ENCODE measurements around the gene GRK5.
"Not testable (repeated sequence)": the region's sequence is repeated elsewhere in the genome, so short reads cannot be mapped to it uniquely, and the experiment has no call there.

The GRK5 gene

GRCh38 chr10:119222966-119223386 is 15.6 kb downstream of the GRK5 start:
- no peak for DNase-seq

- DNase-seq: no peak
Observed at GRCh38 chr10:119225083-119225658, 17.8 kb downstream of the GRK5 start.

DNA sequence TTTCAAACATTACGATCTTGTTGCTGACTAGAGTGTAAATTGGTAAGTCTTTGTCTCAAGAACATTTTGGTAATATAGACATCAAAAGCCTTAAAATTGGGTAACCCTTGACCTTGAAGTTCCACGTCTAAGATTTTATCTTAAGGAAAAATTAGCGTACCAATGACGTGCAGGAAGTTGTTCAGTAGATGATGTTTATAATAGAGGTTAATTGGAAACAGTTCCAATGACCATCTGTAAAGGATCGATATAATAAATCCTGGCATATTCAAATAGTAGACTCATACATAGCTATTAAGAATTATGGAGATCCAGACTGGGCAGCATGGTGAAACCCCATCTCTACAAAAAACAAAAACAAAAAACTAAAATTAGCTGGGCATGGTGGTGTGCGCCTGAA is 20.5 kb downstream of the GRK5 start:
- no peak for DNase-seq

DNA sequence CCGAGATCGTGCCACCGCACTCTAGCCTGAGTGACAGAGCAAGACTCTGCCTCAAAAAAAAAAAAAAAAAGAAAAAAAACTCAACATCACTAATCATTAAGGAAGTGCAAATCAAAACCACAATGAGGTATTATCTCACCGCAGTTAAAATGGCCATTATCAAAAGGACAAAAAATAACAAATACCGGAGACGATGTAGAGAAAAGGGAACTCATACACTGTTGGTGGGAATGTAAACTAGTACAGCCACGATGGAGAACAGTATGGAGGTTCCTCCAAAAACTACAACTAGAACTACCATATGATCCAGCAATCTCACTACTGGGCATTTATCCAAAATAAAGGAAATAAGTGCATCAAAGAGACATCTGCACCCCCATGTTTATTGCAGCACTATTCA is 24.3 kb downstream of the GRK5 start:
- DNase-seq: no peak

DNA sequence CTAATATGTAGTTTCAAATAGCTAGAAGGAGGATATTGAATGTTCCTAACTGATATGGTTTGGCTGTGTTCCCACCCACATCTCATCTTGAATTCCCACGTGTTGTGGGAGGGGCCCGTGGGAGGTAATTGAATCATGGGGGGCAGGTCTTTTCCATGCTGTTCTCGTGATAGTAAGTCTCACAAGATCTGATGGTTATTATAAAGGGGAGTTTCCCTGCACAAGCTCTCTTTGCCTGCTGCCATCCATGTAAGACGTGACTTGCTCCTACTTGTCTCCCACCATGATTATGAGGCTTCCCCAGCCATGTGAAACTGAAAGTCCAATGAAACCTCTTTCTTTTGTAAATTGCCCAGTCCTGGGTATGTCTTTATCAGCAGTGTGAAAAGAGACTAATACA is 25.1 kb downstream of the GRK5 start:
- DNase-seq: not testable (repeated sequence)

- no peak for DNase-seq
Observed at GRCh38 chr10:119233123-119233820, 25.9 kb downstream of the GRK5 start.

GRCh38 chr10:119233821-119234220 is 26.4 kb downstream of the GRK5 start:
- DNase-seq: no peak

DNA sequence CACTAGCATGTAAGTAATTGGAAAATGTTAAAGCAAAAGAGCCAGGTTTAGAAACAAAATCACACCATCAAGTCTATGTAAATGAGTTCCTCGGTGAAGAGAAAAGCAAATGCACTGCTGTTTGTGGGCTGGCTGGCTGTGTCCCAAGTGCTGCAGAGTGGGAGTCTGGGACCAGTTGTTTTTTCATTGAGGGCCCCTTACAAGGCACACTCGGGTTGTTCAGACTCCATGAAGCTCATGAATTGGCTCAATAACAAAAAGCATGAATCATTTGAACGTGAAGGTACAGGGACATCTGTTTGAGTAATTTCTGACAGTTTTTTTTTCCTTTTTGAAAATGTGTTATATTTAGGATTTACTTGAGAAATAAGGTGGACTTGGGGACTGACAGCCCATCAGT is 28.0 kb downstream of the GRK5 start:
- DNase-seq: no peak

DNA sequence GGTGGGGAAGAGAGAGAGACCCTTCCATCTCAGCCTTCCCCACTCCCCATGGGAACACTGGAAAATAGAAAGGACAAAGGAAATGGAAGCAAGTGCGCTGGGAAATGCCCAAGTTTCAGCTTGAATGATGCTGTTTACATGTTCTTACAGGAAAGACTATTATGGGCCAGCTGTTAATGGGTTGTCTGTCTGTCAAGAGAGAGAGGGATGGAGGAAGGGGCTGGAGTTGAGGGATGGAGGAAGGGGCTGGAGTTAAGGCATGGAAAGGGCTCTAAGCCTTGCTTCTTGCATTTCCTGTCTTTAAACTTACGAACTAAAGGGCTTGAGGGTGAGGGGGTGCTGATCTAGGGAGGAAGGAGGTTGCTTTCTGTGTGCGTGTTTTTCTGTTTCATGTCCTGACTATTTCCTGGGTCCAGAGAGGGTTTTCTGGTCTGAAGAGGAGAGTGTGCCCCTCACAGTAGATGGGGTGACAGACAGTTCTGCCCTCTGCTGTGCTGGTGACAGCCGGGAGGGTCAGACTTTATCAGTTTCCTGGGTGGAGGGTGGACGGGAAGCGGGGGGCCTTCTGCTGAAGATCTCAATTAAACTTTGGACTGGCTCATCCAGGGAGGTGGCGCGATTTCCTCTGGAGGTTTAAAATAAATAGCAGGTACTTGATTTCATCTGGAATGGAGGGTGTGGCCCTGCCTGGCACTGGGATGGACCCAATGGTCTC is 30.5 kb downstream of the GRK5 start:
- DNase-seq: no peak

GRCh38 chr10:119238577-119238976 is 31.2 kb downstream of the GRK5 start:
- DNase-seq: no peak

- DNase-seq: not testable (repeated sequence)
Observed at GRCh38 chr10:119239015-119239414, 31.6 kb downstream of the GRK5 start.

DNA sequence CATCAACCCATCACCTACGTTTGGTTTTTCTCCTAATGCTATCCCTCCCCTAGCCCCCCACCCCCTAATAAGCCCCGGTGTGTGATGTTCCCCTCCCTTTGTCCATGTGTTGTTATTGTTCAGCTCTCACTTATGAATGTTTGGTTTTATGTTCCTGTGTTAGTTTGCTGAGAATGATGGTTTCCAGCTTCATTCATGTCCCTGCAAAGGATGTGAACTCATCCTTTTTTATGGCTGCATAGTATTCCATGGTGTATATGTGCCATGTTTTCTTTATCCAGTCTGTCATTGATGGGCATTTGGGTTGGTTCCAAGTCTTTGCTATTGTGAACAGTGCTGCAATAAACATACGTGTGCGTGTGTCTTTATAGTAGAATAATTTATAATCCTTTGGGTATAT is 32.3 kb downstream of the GRK5 start:
- DNase-seq: not testable (repeated sequence)

GRCh38 chr10:119241066-119241465 is 33.7 kb downstream of the GRK5 start:
- no peak for DNase-seq

DNA sequence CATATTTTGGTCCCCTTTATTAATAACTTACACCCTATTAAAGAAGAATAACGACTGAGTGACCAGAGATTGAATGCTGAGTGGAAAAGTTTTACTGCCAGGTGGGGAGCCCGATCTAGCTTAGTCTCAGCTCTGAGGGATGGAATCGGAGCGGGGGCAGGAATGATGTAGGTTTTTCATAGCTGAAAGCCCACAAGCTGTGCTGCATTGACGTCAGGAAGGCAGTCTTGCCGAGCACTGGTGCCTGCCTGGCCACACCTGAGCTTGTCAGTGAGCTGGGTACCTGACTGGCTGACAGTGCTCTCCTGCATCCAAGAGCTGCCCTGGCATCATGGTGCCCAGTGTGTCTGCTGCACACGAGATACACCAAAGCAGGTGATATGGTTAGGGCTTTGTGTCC is 34.8 kb downstream of the GRK5 start:
- DNase-seq: no peak

DNA sequence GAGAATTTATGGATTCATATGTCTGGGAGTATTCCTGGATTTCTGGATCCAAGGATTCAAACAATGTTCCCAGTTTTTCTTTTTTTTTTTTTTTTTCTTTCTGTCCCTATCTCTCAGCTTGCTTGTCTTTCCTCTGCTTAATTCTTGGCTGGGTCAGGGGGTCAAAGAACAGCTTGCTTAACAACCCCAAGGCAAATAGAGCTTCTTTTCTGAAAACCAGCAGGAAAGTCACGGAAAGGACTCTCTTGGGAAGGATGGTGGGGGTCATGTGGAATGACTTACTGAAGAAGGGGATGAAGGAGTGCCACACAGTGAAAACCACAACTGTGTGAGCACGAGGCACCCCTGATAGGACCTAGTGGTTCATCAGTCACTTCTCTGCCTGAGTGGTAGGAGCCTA is 36.1 kb downstream of the GRK5 start:
- DNase-seq: no peak

GRCh38 chr10:119243967-119244366 is 36.6 kb downstream of the GRK5 start:
- DNase-seq: no peak

GRCh38 chr10:119245272-119245671 is 37.9 kb downstream of the GRK5 start:
- no peak for DNase-seq

DNA sequence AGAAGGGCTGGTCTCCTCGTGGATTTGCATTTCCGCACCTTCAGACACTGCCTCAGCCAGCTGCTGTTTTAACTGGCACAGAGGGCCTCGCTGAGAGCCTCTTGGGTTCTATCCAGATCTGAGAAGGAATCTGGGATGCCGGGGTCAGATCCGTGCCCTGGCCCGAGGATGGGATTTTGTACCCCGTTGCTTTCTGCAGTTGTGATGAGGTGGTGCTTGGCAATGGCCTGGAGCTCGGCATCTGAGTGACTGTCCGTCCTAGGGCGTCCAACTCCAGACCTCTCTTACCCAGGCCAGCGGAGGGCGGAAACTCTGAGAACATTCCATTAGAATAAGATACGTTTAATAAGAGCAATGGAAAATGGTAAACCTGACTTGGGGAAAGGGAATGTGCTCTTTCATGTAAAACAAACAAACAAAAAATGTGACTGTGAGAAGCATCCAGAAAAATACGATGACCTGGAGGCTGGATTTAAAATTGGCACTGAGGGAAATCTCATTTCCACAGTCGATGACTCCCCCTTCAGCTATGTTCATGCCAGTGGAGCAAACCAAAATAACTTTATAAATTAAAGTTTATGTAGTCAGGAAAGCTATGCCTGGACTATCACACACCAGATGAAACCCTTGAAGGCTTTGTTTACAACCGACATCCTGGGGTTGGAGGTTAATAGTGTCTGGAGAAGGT is 39.6 kb downstream of the GRK5 start:
- DNase-seq: no peak

GRCh38 chr10:119247550-119247894 is 40.2 kb downstream of the GRK5 start:
- DNase-seq: no peak

GRCh38 chr10:119248184-119248583 is 40.8 kb downstream of the GRK5 start:
- no peak for DNase-seq

- no peak for DNase-seq
Observed at GRCh38 chr10:119248681-119249080, 41.3 kb downstream of the GRK5 start.

GRCh38 chr10:119250641-119251314 is 43.4 kb downstream of the GRK5 start:
- no peak for DNase-seq

- DNase-seq: no peak
Observed at GRCh38 chr10:119251315-119251708, 43.9 kb downstream of the GRK5 start.
